GM12801 (cell line): ENCODE results near the gene NBPF14.
"Not testable (repeated sequence)": the region's sequence is repeated elsewhere in the genome, so short reads cannot be mapped to it uniquely, and the experiment has no call there.

ENCODE experiments used
- TF ChIP-seq, protein P1 (sequence below): IDR thresholded peaks from one replicate; pipeline ENCODE4 v1.5.1; 2011; ENCODE audit warnings: control low read depth; ENCODE audit not compliant: insufficient read length; ENCODE audit errors: extremely low read depth

Gene NBPF14, protein sequence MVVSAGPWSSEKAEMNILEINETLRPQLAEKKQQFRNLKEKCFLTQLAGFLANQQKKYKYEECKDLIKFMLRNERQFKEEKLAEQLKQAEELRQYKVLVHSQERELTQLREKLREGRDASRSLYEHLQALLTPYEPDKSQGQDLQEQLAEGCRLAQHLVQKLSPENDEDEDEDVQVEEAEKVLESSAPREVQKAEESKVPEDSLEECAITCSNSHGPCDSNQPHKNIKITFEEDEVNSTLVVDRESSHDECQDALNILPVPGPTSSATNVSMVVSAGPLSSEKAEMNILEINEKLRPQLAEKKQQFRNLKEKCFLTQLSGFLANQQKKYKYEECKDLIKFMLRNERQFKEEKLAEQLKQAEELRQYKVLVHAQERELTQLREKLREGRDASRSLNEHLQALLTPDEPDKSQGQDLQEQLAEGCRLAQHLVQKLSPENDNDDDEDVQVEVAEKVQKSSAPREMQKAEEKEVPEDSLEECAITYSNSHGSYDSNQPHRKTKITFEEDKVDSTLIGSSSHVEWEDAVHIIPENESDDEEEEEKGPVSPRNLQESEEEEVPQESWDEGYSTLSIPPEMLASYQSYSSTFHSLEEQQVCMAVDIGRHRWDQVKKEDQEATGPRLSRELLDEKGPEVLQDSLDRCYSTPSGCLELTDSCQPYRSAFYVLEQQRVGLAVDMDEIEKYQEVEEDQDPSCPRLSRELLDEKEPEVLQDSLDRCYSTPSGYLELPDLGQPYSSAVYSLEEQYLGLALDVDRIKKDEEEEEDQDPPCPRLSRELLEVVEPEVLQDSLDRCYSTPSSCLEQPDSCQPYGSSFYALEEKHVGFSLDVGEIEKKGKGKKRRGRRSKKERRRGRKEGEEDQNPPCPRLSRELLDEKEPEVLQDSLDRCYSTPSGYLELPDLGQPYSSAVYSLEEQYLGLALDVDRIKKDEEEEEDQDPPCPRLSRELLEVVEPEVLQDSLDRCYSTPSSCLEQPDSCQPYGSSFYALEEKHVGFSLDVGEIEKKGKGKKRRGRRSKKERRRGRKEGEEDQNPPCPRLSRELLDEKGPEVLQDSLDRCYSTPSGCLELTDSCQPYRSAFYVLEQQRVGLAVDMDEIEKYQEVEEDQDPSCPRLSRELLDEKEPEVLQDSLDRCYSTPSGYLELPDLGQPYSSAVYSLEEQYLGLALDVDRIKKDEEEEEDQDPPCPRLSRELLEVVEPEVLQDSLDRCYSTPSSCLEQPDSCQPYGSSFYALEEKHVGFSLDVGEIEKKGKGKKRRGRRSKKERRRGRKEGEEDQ (N-terminal part only)

DNA sequence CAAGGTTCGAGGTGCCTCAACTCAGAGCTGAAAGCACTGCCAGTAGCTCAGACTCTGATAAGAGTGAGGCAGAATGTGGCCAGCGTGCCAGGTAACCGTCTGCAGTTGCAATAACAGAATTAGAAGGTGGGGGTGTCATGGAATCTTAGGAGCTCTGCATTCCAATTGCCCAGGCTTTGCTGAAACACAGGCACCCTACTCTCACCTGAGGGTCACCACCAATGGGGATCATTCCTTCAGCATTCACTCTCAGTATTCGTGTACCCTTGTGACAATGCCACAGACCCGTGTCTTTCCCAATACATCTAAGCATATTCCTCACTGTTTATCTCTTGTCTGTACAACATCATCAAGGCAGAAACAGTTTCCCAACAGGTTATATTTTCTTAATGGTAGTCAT, at the start of gene NBPF14:
Gene NBPF14, minus strand, starts transcription at position 101 of the 400 bp plus-strand sequence. CDS start 294 bp downstream, outside the sequence.
- TF ChIP-seq, protein P1, sequence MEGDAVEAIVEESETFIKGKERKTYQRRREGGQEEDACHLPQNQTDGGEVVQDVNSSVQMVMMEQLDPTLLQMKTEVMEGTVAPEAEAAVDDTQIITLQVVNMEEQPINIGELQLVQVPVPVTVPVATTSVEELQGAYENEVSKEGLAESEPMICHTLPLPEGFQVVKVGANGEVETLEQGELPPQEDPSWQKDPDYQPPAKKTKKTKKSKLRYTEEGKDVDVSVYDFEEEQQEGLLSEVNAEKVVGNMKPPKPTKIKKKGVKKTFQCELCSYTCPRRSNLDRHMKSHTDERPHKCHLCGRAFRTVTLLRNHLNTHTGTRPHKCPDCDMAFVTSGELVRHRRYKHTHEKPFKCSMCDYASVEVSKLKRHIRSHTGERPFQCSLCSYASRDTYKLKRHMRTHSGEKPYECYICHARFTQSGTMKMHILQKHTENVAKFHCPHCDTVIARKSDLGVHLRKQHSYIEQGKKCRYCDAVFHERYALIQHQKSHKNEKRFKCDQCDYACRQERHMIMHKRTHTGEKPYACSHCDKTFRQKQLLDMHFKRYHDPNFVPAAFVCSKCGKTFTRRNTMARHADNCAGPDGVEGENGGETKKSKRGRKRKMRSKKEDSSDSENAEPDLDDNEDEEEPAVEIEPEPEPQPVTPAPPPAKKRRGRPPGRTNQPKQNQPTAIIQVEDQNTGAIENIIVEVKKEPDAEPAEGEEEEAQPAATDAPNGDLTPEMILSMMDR = not testable (repeated sequence)

DNA sequence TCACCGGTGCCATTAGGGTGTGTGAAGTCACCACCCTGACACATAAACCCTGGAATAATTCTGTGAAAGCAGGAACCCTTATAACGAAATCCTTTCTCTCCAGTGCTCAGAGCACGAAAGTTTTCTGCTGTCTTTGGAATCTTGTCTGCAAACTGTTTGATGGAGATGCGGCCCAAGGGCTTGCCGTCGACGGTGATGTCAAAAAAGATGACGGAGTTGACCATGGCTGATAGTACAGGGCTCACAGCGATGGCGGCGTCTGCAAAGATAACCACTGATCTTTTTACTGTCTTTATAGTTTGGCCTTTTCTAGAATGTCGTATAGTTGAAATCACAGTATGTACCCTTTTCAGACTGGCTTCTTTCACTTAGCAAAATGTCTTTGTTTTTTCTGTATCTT, 112.8 kb downstream of the NBPF14 start, which contains the start of gene PPIAL4G:
Gene PPIAL4G, minus strand, starts transcription at position 274 of the 400 bp plus-strand sequence. Its CDS starts 50 bp downstream, at position 224.
- TF ChIP-seq, protein P1 = not testable (repeated sequence)
